NCI-H510A treated with DMSO at 0.1 percent for 48 hours (cell line): ENCODE measurements around the gene ZNF181.
"Not testable (repeated sequence)": the region's sequence is repeated elsewhere in the genome, so short reads cannot be mapped to it uniquely, and the experiment has no call there.

Experiments used
- DNase-seq: peaks from one replicate; lab custom pipeline; 2025; lab: John Stamatoyannopoulos, UW

ZNF181 gene

DNA sequence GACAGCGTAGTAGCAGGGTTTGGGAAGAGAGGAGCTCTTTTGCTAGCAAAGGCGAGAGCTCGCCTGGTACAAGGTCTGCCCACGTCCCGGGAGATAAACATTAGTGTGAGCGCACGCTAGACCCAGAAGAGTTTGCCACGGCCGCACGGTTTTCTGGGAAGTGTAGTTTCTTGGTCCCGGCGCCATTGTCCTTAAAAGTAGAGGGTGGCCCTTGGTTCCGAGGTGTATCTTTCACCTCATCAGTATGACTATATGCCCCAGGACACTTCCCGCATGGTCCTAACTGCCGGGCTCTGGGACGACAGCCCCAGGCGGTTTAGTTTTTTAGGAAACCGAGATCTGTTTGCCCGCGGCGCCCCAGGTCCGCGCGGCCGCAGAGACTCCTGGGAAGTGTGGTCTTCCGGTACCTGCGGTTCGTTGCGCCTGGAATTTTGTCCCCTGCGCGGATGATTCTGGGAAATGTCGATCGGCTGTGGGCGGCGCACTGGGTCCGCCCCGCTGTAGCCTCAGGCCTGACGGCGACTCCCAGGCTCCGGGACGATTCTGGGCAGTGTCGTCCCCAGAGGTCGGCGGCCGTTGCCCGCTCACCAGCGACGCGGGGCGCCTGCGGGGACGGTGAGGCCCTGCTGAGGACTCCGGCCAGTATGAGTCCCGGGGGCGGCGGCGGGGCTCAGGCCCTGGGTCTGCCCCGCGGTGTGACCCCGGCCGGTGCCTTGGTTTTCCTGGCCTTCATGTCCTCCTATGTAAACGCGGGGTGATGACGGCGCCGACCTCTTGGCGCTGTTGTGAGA is at the start of gene ZNF181:
Gene ZNF181, plus strand, starts transcription at position 498 of the 791 bp plus-strand sequence. CDS start 795 bp downstream, outside the sequence.
- peak; percentile 90 for DNase-seq

DNA sequence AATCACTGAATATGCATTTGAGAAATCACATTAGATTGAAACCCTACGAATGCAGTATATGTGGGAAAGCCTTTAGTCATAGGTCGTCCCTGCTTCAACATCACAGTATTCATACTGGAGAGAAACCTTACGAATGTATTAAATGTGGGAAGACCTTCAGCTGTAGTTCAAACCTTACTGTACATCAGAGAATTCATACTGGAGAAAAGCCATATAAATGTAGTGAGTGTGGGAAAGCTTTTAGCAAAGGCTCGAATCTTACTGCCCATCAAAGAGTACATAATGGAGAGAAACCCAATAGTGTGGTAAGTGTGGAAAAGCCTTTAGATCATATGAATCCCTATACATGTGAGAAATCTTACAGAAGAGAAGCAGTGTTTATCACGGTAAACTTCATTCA is 48.8 kb upstream of the ZNF181 start:
- DNase-seq, result not testable (repeated sequence)

GRCh38 chr19:34686455-34686854 is 47.6 kb upstream of the ZNF181 start:
- DNase-seq, result no peak

DNA sequence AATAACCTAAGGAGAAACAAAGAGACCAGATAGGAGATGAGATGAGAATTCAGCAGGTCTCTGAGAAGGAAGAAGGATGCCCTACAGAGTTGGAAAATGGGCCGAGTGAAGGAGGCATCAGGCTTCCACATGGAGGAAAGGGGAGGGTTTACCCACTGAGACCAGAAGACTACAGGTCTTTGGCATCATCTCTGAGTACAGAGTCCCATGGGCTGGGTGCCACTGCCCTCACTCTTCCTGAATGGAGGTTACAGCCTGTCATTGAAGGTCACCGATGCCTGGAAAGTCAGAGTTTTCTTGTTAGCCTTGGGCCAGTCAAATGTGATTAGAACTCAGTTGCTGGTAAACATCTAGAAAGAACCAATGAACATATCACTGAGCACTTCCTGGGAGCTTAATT is 46.7 kb upstream of the ZNF181 start:
- no peak for DNase-seq

DNA sequence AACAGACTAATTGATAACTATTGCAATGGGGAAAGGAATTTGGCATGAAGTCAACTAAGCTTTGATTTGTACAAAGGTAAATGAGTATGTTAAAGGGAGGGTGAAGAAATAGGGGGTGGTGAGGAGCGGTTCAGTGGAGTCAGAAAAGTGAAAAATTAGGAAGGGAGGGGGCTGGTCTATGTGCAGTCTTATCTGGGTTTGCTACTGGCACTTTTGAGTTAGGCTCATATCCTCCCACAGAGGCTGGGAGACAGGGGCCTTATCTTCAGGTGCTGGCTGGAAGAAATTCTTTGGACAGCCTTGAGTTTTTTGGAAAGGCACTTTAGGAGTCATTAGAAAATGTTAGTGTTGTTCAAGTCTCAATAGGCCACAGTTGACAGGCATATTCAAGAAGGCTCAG is 45.5 kb upstream of the ZNF181 start:
- no peak for DNase-seq

DNA sequence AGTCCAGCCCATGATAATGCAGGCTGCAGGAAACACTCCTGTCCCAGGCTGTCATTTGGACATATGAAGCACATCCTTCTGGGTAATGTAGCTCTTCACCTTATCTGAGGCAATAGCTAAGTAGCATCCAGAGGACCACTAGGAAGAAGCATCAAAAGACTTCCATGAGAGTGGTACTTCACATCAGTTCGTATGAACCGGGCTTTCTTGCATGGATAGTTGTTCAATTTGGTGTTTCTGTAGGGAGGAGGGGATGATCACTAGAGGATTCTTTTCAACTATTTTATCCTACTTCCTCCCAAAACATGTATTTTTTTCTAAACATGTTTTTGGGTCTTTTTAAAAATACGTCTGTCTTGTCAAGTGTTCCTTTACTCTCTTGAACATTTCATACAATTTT is 43.7 kb upstream of the ZNF181 start:
- no peak for DNase-seq

DNA sequence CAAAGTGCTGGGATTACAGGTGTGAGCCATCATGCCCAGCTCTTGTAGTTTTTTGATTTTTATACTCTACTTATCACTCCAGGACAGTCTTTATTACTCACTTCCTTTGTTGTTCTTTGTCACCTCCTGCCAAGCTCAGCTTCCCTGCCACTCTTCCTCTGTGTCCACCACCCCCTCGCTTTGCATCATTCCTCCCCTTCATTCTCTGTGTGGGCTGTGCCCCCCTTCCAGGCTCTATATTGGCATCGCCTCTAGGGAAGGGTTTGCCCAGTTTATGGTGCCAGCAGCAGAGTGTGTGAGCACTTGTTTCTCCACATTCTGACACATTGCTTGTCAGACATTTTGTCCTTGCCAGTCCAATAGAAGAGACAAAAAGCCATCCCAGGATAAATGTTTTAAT is 41.5 kb upstream of the ZNF181 start:
- DNase-seq, result no peak

DNA sequence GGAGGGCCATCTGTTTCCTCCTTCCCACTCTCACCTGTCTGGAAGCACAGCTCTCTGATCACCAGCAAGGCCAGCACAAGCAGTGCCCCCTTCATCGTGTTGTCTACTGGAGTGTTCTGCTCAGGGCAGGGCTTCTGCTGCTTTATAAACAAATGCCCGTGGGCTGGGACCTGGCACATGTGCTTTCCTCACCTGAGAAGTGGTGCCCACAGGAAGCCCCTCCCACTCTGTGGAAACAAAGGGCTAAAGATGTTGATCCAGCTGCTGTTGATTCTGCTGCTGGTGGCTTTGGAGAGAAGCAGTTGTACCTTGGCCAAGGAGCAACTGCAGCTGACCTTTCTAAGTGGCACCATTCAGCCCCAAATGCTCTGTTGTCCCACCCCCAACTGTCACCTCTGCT is 26.4 kb upstream of the ZNF181 start:
- DNase-seq, result no peak

- DNase-seq, result no peak
These were observed 22.2 kb upstream of the ZNF181 start for GRCh38 chr19:34711890-34712289.

- DNase-seq, result peak; percentile 56
These were observed 21.4 kb upstream of the ZNF181 start for GRCh38 chr19:34712395-34713261.

DNA sequence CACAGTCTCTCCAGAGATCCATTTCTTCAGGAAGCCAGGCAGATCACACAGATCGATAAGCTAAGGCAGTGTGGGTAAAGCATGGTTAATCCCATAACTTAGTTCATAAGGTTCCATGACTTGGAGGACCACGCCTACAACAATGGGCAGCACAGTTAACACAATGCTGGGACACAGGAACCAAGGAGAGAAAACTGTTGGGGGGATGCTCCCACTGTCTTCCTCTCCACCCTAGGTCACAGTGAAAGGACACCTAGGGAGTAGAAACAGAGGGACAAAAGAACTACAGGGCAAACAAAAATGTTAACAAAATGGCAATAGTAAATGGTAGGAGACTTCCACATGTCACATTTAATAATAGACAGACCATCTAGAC is 20.8 kb upstream of the ZNF181 start:
- no peak for DNase-seq

DNA sequence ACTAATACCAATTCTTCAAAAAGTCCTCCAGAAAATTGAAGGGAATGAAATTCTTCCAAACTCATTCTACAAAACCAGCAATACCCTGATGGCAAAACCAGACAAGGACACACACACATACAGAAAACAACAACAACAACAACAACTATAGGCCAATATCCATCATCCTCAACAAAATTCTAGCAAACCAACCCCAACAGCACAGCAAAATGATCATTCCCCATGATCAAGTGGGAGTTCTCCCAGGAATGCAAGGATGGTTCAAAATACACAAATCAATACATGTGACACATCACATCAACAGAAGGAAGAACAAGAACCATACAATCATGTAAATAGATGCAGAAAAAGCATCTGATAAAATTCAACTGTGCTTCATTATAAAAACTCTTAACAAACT is 18.7 kb upstream of the ZNF181 start:
- DNase-seq, result no peak

GRCh38 chr19:34722353-34722752 is 11.7 kb upstream of the ZNF181 start:
- no peak for DNase-seq

DNA sequence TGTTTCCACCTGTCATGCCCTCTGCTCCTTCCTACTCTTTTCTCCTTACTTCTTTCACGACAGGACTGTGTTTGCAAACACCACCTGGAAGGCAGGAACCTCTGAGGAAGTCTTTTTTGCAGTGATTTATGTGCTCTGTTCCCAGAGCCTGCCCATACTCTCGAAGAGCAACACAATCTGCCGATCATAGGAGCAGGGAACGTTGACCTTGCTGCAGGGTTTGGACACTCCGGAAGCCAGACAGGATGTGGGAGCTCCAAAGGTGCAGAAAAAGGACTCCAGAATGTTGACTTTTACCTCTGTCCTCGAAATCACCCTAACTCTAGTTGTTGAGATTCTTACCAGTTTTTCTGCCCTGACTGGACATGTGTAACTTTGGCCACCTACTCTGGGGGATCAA is 8.6 kb upstream of the ZNF181 start:
- DNase-seq, result no peak

DNA sequence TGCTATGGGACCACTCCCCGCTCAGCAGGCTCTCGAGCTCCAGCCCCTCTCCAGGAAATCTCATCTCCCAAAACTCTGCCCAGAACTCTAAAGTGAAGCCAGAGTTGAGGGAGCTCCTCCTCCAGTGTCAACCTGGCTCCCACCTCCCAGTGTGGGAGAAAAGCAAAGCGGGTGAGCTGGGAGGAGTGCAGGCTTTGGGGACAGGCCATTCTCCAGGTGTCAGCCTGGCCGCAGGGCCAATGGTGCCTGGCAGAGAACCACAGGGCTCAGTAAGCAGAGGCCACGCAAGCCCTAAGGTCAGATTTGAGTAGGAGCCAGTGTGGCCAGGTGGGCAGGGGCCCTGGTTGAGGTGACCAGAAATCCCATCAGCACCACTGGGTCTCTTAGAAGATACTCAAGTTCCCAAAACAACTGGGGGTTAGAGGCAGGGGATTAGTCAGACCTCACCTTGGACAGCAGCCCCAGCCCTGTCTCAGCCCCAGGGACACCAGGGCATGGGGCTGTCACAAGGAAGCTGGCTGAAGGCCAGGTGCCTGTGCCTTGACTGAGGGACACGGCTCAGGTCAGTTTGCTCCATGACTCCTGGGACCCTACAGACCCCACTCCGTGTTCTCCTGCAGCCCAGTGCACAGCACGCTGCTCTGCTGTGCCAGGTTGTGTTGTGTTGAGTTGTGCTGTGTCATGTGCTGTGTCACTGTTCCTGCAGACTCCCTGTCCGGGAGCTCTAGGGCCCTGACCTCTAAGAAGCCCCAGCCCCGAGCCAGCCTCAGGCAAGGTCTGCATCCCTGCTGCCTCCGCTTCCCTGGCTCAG is 2.8 kb upstream of the ZNF181 start:
- DNase-seq, result no peak

GRCh38 chr19:34731964-34732363 is 2.1 kb upstream of the ZNF181 start:
- no peak for DNase-seq

DNA sequence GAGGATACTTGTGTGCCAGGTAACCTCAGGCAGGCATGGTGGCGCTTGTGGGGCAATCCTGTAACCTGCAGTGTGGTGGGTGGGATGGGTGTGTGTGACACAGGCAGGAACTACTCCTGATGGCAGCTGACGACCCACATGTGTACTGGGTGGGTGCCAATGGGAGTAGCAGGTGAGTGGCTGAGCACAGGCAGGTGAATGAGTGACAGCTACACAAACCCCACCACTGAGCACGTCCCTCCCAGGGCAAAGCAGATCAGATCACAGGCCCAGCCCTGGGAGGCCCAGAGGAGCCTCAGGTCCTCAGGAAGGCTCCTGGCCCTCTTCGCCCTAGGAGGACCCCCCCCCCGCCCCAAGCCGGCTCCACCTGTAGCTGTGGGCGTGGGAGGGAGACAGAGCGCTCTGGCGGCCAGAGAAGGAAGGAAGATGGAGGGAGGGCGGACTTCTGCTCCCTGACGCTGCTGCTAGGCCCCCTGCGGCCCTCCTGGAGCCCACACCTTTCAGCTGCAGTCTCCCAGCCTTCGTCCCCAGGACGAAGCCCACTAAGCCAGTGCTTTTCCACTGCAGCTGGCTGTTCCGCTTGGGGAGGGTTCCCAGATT is 1.3 kb upstream of the ZNF181 start:
- no peak for DNase-seq

DNA sequence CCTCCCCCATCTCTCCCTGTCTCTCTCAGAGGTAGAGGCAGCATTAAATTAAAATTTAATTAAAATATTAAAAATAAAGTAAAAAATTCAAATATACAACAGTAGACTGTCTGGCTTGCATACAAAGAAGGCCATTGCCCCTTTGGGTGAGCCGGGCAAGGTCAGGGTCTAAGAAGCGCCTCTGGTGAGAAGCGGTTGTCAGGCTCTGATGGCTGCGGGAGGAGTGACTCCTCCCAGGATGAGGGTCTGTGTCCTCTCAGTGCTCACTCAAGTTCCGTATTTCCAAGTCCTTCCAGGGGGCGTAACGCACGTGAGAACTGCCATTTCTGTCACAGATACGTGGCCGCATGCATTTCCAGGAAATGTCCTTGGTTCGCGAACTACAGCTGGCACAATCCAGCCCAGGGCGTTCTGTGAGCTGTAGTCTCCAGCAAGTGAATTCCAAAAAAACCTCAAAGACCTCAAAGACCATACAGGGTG is 737 bp upstream of the ZNF181 start:
- DNase-seq, result peak; percentile 60

- no peak for DNase-seq
These were observed 577 bp downstream of the ZNF181 start for GRCh38 chr19:34734537-34735103.

- DNase-seq, result no peak
These were observed 11.1 kb downstream of the ZNF181 start for GRCh38 chr19:34744896-34745690.

GRCh38 chr19:34757441-34757840 is 23.4 kb downstream of the ZNF181 start:
- no peak for DNase-seq
